Medulla oblongata (tissue), 1 donor: ENCODE measurements around the gene RHOC.

Source experiments
- DNase-seq: peaks from one replicate; pipeline ENCODE4 v3.0.0-alpha.2; 2015; ENCODE audit errors: extremely low spot score

The RHOC gene

DNA sequence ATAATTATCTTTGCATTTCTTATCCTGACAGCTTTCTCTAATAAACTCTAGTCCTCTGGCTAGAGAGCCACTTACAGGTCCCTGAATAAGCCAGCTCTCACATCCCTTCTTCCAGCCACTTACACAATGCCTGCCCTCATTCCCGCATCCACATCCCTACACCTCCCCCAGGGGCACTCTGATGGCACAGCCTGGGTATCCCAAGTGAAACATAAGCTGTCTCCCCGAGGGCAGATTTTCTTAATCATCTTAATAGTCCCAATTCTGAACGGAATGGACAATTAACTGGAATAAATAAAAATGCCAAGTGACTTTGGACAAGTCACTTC lies 4.9 kb downstream of the RHOC start:
- no peak for DNase-seq

DNA sequence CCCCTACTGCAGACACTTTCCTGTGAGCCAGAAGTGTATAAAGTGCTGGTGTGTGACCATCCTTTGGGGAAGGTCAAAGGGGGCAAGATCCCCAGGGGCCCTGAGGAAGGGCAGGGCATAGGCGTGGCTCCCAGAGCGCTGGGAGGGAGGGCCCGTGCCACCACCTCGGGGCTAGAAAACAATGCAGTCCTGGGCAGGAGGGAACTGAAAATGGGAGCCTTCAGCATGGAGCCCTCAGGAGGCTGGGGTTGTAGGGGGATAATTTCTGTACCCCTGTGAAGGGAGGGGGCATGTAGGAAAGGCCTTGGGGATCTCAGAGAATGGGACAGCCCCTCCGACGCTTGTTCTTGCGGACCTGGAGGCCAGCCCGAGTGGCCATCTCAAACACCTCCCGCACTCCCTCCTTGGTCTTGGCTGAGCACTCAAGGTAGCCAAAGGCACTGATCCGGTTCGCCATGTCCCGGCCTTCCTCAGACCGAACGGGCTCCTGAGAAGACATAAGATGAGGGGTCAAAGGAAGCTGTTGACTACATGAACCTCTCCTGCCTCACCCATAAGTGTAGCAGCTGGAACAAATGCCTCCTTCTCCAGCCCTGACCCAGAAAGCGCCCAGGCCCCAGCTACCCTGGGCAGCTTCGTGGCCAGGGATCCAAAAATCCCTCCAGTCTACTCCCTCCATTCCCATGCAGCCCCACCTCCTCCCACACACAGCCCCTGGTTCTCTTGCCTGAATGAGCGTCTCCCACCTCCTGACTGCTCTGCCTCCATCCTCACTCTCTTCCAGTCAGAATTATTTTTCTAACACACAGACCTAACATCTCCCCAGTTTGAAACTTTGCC lies 5.5 kb downstream of the RHOC start:
- no peak for DNase-seq

DNA sequence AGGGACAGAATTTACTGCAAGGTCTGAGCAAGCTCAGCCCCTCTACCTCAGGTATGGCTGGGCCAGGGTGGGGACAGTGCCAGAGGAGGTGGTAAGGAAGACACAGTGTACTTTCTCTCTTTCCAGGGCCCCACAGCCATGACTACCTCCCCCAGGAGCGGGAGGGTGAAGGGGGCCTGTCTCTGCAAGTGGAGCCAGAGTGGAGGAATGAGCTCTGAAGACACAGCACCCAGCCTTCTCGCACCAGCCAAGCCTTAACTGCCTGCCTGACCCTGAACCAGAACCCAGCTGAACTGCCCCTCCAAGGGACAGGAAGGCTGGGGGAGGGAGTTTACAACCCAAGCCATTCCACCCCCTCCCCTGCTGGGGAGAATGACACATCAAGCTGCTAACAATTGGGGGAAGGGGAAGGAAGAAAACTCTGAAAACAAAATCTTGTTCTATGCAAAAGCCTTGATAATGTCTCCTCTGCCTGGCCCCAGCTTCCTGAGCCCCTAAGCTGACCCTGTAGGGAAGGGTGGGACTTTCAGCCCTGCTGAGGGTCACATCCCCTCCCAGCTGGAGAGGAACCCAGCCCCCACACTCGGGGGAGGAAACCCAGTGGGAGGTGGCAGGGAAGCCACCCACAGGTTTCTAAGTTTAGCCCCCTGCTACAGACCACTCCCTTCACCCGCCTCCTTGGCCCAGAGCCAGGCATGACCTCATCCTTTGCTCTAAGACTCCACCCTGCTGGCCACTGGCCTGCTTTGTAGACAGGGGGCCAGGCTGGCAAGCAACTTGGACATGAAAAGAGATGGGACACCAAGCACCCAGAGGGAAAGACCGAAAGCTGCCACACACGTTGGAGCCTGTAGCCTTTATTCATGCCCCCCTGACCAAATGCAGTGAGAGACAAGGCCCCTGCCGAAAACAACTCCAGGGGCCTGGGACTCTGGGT lies 6.4 kb downstream of the RHOC start:
- peak; percentile 98 for DNase-seq

DNA sequence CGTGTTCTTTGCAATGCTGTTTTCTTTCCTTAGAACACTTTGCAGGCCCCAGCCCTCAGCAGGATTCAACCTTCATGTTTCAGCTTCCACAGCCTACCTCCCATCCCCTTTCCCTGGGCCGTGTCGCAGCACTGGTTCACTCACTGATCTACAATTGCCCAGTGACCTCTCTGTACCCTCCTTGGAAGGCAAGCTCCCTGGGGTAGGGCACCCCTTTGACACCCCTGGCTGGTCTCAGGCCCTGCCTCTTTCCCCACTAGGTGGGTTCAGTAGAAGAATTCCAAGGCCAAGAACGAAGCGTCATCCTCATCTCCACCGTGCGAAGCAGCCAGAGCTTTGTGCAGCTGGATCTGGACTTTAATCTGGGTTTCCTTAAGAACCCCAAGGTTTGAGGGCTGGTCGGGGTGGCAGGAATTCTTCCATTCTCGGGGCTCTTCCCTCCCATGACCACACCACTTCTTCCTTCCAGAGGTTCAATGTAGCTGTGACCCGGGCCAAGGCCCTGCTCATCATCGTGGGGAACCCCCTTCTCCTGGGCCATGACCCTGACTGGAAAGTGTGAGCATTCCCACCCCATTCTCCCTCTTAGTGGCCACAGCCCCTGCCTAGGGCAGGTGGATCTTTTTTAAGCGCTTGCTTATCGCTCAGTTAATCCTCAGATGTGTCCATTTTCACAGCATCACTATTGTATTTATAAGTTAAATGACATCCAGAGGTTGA lies 7.3 kb downstream of the RHOC start:
- DNase-seq, result no peak

DNA sequence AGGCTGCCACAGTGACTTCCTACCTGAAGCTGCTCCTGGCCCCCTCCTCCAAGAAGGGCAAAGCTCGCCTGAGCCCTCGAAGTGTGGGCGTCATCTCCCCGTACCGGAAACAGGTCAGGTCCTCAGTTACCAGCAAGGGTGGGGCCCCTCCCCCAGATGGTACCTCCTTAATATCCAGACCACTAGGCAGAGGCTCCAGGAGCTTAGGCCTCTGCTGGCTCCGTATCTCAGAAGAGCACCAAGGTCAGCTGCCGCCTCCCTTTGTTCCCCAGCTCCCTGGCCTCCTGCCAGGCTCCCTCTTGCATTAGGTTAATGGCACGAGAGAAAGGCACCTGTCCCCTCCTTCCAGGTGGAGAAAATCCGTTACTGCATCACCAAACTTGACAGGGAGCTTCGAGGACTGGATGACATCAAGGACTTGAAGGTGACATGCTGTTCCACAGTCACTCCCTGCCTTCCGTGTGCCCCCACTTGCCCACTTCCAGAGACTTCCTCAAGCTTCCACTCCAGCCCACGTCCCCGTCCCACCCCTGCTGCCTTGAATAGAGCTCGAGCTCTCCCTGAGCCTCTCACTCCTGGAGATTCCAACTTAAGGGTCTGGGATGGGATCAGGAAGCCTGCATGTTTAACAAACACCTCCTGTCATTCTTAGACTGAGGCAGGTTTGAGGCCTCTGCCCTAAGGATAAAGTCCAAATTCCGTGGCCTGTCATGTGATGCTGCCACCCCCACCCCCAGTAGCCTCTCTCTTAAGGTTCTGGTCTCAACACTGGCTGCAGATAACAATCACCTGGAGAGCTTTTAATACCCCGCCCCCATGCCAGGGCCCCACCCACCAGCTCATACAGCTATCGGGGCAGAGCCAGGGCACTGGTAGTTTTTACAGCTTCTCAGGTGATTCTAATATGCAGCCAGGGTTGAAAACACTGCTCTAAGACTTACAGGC lies 8.3 kb downstream of the RHOC start:
- DNase-seq, result no peak

DNA sequence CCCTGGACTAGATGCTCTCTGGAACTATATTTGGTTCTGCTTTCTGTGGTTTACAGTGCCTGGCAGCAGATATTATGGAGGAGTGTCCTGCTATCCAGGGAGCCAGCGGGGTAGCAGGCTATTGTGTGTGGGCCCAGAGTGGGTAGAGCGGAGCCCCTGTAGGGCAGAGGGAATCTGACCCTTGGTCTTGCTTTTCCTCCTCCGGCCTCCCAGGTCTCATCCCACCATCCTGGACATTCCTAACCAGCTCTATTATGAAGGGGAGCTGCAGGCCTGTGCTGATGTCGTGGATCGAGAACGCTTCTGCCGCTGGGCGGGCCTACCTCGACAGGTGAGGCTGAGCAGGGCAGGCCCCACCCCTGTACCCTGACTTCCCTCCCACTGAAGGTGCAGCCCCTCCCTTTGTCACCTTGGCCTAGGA lies 9.1 kb downstream of the RHOC start:
- no peak for DNase-seq

DNA sequence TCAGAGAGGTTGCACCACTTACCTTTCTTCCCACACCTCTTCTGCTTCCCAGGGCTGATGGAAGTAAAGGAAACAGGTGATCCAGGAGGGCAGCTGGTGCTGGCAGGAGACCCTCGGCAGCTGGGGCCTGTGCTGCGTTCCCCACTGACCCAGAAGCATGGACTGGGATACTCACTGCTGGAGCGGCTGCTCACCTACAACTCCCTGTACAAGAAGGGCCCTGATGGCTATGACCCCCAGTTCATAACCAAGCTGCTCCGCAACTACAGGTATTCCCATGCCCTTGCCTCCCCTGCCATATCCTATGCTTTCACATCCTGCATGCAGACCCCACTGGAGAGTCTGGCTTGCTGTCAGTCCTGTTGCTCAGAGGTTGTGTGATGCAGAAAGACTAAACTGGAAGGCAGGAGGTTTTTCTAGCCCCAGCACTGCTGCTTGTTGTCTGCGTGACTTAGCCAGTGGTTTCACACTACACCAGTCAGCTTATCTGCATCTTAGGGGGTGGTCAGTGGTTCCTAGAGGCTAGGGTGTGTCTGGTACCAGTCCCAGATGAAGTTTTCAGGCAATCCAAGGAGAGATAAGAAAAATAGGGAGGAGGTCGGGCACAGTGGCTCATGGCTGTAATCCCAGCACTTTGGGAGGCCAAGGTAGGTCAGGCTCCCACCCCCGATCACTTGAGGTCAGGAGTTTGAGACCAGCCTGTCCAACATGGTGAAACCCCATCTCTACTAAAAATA lies 10.2 kb downstream of the RHOC start:
- DNase-seq, result no peak

DNA sequence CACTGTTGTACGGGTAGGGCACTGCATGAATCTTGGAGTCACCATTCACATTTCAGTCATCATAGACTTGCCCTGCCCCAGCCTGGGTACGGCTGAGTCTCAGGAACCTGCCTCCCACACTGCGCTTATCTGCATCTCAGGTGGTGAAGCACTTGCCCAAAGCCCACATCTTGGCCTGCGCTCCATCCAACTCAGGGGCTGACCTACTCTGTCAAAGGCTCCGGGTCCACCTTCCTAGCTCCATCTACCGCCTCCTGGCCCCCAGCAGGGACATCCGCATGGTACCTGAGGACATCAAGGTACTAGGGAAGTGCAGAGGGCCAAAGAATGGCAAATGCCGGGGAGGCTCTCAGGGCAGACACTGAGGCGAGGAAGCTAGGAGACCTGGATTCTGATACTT lies 11.7 kb downstream of the RHOC start:
- no peak for DNase-seq

DNA sequence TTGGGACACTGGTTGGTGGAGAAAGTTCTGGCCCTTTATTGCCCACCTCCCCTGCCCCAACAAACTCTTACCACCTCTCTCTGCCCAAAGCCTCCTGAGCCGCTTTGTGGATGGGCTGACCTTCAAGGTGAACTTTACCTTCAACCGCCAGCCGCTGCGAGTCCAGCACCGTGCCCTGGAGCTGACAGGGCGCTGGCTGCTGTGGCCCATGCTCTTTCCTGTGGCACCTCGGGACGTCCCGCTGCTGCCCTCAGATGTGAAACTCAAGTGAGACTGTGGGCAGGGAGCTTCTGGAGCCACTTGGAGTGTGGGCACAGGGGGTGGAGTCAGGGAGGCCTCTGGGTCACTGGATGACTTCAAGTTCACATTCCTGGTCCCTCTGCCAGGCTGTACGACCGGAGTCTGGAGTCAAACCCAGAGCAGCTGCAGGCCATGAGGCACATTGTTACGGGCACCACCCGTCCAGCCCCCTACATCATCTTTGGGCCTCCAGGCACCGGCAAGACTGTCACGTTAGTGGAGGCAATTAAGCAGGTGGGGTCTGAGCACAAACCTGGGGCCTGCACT lies 12.5 kb downstream of the RHOC start:
- DNase-seq, result no peak

DNA sequence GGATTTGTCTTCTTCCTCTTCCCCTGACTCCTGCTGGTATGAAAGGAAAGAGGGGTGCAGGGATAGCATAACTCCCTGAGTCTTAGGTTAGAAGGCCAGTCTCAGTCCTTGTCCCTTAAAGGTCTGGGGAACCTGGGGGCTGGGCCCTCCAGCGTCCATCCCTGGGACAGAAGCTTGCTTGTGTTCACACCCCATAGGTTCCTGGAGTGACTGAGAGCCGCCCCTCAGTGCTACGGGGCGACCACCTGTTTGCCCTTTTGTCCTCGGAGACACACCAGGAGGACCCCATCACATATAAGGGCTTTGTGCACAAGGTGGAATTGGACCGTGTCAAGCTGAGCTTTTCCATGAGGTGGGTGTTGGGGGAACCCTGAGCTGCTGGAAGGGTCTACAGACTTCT lies 13.1 kb downstream of the RHOC start:
- no peak for DNase-seq

DNA sequence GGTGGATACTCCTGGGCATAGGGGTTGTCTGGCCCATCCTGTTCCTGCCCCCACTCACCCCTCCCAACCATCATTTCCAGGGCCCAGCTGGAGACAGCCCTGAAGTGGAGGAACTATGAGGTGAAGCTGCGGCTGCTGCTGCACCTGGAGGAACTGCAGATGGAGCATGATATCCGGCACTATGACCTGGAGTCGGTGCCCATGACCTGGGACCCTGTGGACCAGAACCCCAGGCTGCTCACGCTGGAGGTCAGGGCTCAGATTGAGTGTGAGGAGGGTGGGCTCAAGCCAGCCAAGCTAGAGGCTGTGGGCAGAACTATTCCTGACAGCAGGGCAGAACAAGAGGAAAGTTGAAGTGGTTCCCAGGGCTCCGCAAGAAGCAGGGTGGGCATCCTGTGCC lies 14.2 kb downstream of the RHOC start:
- no peak for DNase-seq

DNA sequence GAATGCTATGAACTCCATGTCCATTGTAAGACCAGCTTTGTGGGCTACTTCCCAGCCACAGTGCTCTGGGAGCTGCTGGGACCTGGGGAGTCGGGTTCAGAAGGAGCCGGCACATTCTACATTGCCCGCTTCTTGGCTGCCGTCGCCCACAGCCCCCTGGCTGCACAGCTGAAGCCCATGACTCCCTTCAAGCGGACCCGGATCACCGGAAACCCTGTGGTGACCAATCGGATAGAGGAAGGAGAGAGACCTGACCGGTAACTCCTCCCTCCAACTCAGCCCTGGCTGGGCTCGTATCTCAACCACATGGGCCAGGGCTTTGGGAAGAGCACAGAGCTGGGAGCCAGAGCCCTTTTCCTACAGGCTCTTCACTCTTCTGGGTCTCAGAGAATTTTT lies 17.1 kb downstream of the RHOC start:
- DNase-seq, result no peak

DNA sequence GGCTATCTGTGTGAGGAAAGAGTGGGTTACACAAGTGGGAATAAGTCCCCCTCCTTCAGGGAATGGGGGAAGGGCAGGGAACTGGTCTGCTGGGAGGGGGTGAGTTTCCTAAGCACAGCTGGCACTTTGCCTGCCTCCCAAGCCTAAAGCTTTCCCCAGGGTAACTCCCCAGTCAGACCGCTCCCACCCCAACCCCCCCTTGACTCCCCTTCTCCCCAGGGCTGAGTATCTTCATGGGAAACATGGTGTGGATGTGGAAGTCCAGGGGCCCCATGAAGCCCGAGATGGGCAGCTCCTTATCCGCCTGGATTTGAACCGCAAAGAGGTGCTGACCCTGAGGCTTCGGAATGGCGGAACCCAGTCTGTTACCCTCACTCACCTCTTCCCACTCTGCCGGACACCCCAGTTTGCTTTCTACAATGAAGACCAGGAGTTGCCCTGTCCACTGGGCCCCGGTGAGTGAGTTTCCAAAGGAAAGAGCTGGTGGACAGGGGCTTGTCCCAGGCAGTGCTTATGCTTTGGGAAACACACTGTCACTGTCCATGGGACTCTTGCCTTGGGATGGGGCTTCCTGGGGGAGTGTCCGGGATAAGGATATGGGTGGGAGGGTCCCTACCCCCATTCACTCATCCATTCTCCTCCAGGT lies 17.6 kb downstream of the RHOC start:
- no peak for DNase-seq

DNA sequence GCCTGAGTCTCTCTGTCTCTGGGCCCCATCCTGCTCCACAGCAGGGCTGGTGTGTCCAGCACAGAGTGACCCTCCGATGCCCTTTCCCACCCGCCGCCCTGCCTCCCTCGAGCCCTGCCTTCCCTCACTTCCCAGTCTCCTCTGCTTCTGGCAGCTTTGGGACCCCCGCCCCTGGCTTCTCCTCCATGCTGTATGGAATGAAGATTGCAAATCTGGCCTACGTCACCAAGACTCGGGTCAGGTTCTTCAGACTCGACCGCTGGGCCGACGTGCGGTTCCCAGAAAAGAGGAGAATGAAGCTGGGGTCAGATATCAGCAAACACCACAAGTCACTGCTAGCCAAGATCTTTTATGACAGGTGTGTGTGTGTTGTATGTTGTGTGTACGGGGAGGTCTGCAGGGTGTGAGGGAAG lies 18.1 kb downstream of the RHOC start:
- no peak for DNase-seq

DNA sequence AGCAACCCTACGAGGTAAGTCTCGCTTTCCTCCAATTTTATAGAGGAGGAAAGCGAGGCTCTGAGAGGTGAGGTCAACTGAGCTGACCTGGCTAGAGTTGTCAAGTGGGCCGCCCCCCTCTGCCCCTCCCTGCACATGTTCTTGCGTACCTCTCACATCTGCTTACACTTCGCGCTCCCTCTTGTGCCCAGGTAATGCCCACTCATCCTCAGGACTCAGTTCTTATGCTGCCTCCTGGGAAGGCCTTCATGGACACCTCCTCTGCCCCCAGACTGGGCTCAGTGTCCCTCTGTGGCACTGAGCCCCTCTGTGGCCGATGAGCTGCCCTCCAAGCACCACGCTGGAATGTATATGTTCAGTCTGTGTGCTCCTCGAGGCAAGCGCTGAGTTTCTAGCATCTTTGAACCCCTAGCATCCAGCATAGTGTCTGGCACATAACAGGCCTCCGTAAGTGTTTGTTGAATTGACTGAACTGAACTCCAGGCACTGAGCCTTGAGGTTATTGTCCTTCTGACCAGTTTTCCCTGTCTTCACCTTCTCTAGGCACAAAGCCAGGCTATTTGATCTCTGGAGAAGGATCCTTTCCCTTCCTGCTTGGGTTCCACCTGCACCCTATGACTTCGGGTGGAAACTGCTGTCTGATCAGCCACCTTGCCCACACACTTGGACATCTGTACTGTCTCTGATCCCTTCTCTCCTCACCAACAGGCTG lies 19.0 kb downstream of the RHOC start:
- DNase-seq, result no peak

DNA sequence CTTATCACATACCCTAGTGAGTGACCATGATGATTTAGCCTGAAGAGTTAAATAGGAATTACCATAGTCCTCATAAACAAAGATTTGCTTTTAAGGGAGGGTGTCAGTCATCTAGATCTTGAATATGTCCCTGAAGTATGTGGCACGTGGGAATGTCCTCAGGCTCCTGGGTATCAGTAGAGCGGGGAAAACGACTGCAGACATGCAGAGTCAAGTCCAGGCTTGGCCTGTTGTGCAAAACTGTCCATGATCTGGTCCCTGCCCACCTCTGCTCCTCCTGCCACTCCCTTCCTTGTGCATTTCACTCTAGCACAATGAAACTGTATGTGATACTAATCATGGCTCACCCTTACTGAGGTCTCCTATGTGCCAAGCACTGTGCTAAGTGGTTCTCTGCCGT lies 19.6 kb downstream of the RHOC start:
- no peak for DNase-seq

DNA sequence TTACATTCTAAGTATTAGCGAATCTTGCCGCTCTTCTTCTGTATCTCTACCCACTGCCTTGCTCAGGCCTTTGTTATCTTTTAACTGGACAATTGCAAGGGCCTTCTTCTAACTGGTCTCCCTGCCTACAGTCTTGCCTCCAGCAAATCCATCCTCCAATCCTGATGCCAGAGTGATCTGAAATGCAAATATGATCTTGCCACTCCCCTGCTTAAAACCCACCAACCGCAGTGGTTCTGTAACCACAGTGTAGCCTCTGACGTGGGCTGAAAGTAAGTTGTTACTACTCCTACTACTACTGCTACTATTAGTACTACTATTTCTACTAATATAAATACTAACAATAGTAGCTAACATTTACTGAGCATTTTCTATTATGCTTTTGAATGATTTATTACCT lies 20.1 kb downstream of the RHOC start:
- DNase-seq, result no peak

DNA sequence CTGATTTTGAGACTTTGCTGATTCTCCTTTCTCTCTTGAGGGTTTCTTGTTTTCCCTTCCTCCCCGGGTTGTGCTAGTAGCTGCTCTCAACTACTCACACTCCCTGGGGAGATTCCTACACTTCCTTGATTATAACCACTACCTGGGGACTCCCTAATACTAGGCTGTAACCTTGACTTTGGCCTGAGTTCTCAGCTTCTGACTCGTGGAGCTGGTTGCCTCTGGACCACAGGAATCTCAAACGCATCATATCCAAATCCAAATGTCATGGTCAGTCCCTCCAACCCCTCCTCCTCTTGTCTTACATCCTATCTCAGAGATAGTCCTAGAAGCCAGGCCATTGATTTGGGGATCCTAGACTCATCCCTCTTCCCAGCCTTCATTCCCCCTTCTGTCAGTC lies 20.5 kb downstream of the RHOC start:
- DNase-seq, result no peak

DNA sequence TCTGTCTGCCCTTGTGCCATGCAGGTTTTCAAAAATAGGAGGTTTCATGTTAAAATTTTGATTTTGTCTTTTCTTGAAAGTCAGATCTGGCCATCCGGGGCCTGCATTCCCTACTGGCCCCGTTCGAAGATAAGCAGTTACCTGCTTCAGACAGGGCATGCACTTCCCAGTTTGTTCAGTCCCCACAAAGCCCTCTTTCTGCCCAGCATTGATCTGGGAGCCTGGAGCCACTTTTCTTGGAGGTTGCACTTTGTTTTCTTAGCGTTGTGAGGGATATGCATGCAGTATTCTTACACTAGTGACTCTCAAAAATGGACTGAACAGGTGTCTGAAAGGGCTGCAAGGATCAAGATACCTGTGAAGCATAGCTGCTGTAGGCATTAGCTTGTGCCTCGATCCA lies 21.0 kb downstream of the RHOC start:
- DNase-seq, result no peak
